DMS153 (cell line): ENCODE measurements around the gene C12orf42.

Experiments
- DNase-seq: peaks from one replicate; lab custom pipeline; 2025; lab: John Stamatoyannopoulos, UW

The C12orf42 gene

DNA sequence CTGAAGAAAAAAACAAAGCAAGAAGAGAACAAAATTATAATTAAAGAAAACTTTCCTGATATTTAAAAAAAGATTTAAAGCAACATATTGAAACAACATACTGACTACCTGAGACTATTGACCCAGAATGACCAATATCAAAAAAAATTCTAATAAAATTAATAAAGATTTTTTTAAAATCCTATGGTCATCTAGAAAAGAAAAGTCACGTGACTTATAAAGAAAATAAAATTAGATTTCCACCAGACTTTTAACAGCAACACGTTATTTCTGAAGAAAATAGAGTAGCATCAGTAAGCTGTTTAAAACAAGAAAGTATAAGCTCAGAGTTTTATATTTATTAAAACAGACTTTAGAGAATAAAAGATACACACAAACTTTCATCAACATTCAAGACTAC lies 238.0 kb downstream of the C12orf42 start:
- DNase-seq: no peak
